Middle frontal gyrus (tissue), 1 donor: ENCODE results near the gene SERHL2.
"Not testable (repeated sequence)": the region's sequence is repeated elsewhere in the genome, so short reads cannot be mapped to it uniquely, and the experiment has no call there.

Source experiments
- DNase-seq: peaks from one replicate; pipeline ENCODE4 v3.0.0-alpha.2; 2015; ENCODE audit warnings: low spot score; ENCODE audit errors: extremely low spot score

SERHL2 gene

GRCh38 chr22:42574046-42574445 is 20.3 kb downstream of the SERHL2 start:
- not testable (repeated sequence) for DNase-seq

- not testable (repeated sequence) for DNase-seq
These were observed 20.7 kb downstream of the SERHL2 start for GRCh38 chr22:42574468-42574867.

GRCh38 chr22:42575996-42576574 is 22.3 kb downstream of the SERHL2 start:
- DNase-seq = not testable (repeated sequence)

- DNase-seq = not testable (repeated sequence)
These were observed 23.4 kb downstream of the SERHL2 start for GRCh38 chr22:42577141-42577540.

- no peak for DNase-seq
These were observed 24.0 kb downstream of the SERHL2 start for GRCh38 chr22:42577623-42578240.

- DNase-seq = not testable (repeated sequence)
These were observed 26.3 kb downstream of the SERHL2 start for GRCh38 chr22:42580040-42580439.

GRCh38 chr22:42581194-42581761 is 27.5 kb downstream of the SERHL2 start:
- DNase-seq = not testable (repeated sequence)

GRCh38 chr22:42581762-42582716 is 28.3 kb downstream of the SERHL2 start:
- DNase-seq = peak; percentile 50

GRCh38 chr22:42582987-42583386 is 29.2 kb downstream of the SERHL2 start:
- no peak for DNase-seq

- no peak for DNase-seq
These were observed 30.7 kb downstream of the SERHL2 start for GRCh38 chr22:42584364-42584940.

- DNase-seq = no peak
These were observed 31.3 kb downstream of the SERHL2 start for GRCh38 chr22:42585096-42585495.

- no peak for DNase-seq
These were observed 32.6 kb downstream of the SERHL2 start for GRCh38 chr22:42586381-42586780.

- no peak for DNase-seq
These were observed 33.9 kb downstream of the SERHL2 start for GRCh38 chr22:42587588-42588175.

- no peak for DNase-seq
These were observed 38.2 kb downstream of the SERHL2 start for GRCh38 chr22:42591987-42592386.

- DNase-seq = no peak
These were observed 41.7 kb downstream of the SERHL2 start for GRCh38 chr22:42595434-42595833.

- DNase-seq = no peak
These were observed 42.6 kb downstream of the SERHL2 start for GRCh38 chr22:42596336-42596735.

- no peak for DNase-seq
These were observed 43.2 kb downstream of the SERHL2 start for GRCh38 chr22:42596863-42597530.

- DNase-seq = no peak
These were observed 48.2 kb downstream of the SERHL2 start for GRCh38 chr22:42601879-42602465.

- DNase-seq = no peak
These were observed 48.7 kb downstream of the SERHL2 start for GRCh38 chr22:42602470-42602869.

- DNase-seq = no peak
These were observed 49.7 kb downstream of the SERHL2 start for GRCh38 chr22:42603427-42603826.
